Islet of Langerhans (tissue), 1 donor: ENCODE measurements around the gene MPDZ.

Experiments used
- FAIRE-seq: peaks from one replicate; lab custom pipeline; 2011; peaks lifted over from hg19 to GRCh38; lab: Jason Lieb, UNC

The MPDZ gene

GRCh38 chr9:13279284-13280141 is at the start of gene MPDZ:
TSS of gene MPDZ (minus strand) at chr9:13279692. CDS start at chr9:13250315, 29,377 bp downstream.
- FAIRE-seq: peak; percentile 85

- no peak for FAIRE-seq
These were observed 45.5 kb upstream of the MPDZ start for GRCh38 chr9:13324988-13325387.

GRCh38 chr9:13322828-13323550 is 43.5 kb upstream of the MPDZ start:
- no peak for FAIRE-seq

GRCh38 chr9:13318027-13318426 is 38.5 kb upstream of the MPDZ start:
- no peak for FAIRE-seq

- FAIRE-seq: no peak
These were observed 17.5 kb upstream of the MPDZ start for GRCh38 chr9:13296972-13297371.

GRCh38 chr9:13295556-13295955 is 16.1 kb upstream of the MPDZ start:
- no peak for FAIRE-seq

GRCh38 chr9:13292782-13293181 is 13.3 kb upstream of the MPDZ start:
- FAIRE-seq: no peak

GRCh38 chr9:13292158-13292557 is 12.7 kb upstream of the MPDZ start:
- no peak for FAIRE-seq

- FAIRE-seq: no peak
These were observed 12.2 kb upstream of the MPDZ start for GRCh38 chr9:13291718-13292117.

- no peak for FAIRE-seq
These were observed 4.5 kb upstream of the MPDZ start for GRCh38 chr9:13284011-13284410.

- no peak for FAIRE-seq
These were observed 3.5 kb upstream of the MPDZ start for GRCh38 chr9:13282998-13283397.

- FAIRE-seq: no peak
These were observed 2.0 kb upstream of the MPDZ start for GRCh38 chr9:13281356-13282016.

GRCh38 chr9:13278368-13279246 is 885 bp downstream of the MPDZ start:
- no peak for FAIRE-seq

GRCh38 chr9:13278023-13278367 is 1.5 kb downstream of the MPDZ start:
- FAIRE-seq: no peak

GRCh38 chr9:13274886-13275641 is 4.4 kb downstream of the MPDZ start:
- FAIRE-seq: no peak

- FAIRE-seq: peak; percentile 5
These were observed 8.8 kb downstream of the MPDZ start for GRCh38 chr9:13270734-13271133.

GRCh38 chr9:13269589-13270452 is 9.7 kb downstream of the MPDZ start:
- FAIRE-seq: peak; percentile 94

GRCh38 chr9:13268469-13268868 is 11.0 kb downstream of the MPDZ start:
- FAIRE-seq: no peak

GRCh38 chr9:13267743-13268142 is 11.7 kb downstream of the MPDZ start:
- no peak for FAIRE-seq

GRCh38 chr9:13266167-13266566 is 13.3 kb downstream of the MPDZ start:
- FAIRE-seq: no peak
